Measurements from ENCODE around the gene ALDH1A2.

The ALDH1A2 gene

GRCh38 chr15:57911247-57911646, 154.3 kb downstream of the ALDH1A2 start:
- ChIA-PET POLR2A (no interaction called here), CTCF (interaction anchor here (1.3 to 2.8 kb wide), 3 partner anchors 46 to 190 kb away, joined by 3 to 8 read pairs (median 4); no protein-coding TSS in a partner anchor)
- TF ChIP-seq CTCF (IDR thresholded peaks at IDR 0.05; ENCODE audit: control extremely low read depth, extremely low read depth, low read depth, missing control alignments), result no peak
- DNase-seq (ENCODE audit: extremely low spot score), result no peak

- ChIA-PET POLR2A (no interaction called here), CTCF (interaction anchor here (1.3 to 2.8 kb wide), 3 partner anchors 46 to 189 kb away, joined by 3 to 8 read pairs (median 4); no protein-coding TSS in a partner anchor)
- no peak for TF ChIP-seq CTCF (IDR thresholded peaks at IDR 0.05; ENCODE audit: control extremely low read depth, extremely low read depth, low read depth, missing control alignments)
- no peak for DNase-seq (ENCODE audit: extremely low spot score)
These were observed 154.8 kb downstream of the ALDH1A2 start for GRCh38 chr15:57910672-57911071.

- ChIA-PET POLR2A (no interaction called here), CTCF (interaction anchor here (1.0 to 2.8 kb wide), 2 partner anchors 13 to 49 kb away, joined by 3 to 8 read pairs; no protein-coding TSS in a partner anchor)
- no peak for DNase-seq (ENCODE audit: extremely low spot score)
- TF ChIP-seq CTCF (IDR thresholded peaks at IDR 0.05; ENCODE audit: control extremely low read depth, extremely low read depth, low read depth, missing control alignments), result no peak
These were observed 156.1 kb downstream of the ALDH1A2 start for GRCh38 chr15:57909388-57909787.

GRCh38 chr15:57903626-57904025, 161.9 kb downstream of the ALDH1A2 start:
- ChIA-PET POLR2A (no interaction called here), CTCF (interaction anchor here (0.8 to 1.0 kb wide), 2 partner anchors 38 to 167 kb away, joined by 3 to 4 read pairs; no protein-coding TSS in a partner anchor)
- DNase-seq (ENCODE audit: extremely low spot score), result no peak

More at GRCh38 chr15:57903626-57904025, 161.9 kb downstream of the ALDH1A2 start:
- no peak for TF ChIP-seq CTCF (IDR thresholded peaks at IDR 0.05; ENCODE audit: control extremely low read depth, extremely low read depth, low read depth, missing control alignments)
